KMS-11 (cell line): ENCODE measurements around the gene STEAP2.

ENCODE experiments used
- H2AFZ ChIP-seq: fragments of 200-600 bp; sonication (generic); 2 replicates; pipeline ENCODE4 v1.6.1; 2016; ENCODE audit warnings: antibody characterized with exemption, mixed run types, low read depth
- H3K27ac ChIP-seq: fragments of 200-600 bp; sonication (generic); 2 replicates; pipeline ENCODE4 v1.6.1; 2016; ENCODE audit warnings: mild to moderate bottlenecking, mixed run types
- H3K27me3 ChIP-seq: fragments of 200-600 bp; sonication (generic); 2 replicates; pipeline ENCODE4 v1.6.1; 2017; ENCODE audit warnings: mild to moderate bottlenecking, low read depth, mixed run types, moderate library complexity; ENCODE audit not compliant: insufficient read depth
- H3K36me3 ChIP-seq: fragments of 200-600 bp; sonication (generic); 2 replicates; pipeline ENCODE4 v1.6.1; 2017; ENCODE audit warnings: mild to moderate bottlenecking, mixed run types; ENCODE audit not compliant: insufficient read depth
- H3K4me1 ChIP-seq: fragments of 200-600 bp; sonication (generic); 2 replicates; pipeline ENCODE4 v1.6.1; 2016; ENCODE audit warnings: mild to moderate bottlenecking, low read depth, mixed run types; ENCODE audit not compliant: poor library complexity, severe bottlenecking
- H3K4me2 ChIP-seq: fragments of 200-600 bp; sonication (generic); 2 replicates; pipeline ENCODE4 v1.7.0; 2016; ENCODE audit warnings: mild to moderate bottlenecking, mixed run types
- H3K4me3 ChIP-seq: fragments of 200-600 bp; sonication (generic); IDR thresholded peaks from 2 replicates; pipeline ENCODE4 v1.6.1; 2017; ENCODE audit warnings: low read depth, low read length, mixed read lengths; ENCODE audit not compliant: insufficient read depth
- H3K79me2 ChIP-seq: fragments of 200-600 bp; sonication (generic); 2 replicates; pipeline ENCODE4 v1.6.1; 2016; ENCODE audit warnings: low read depth, mixed run types; ENCODE audit not compliant: insufficient read depth
- H3K9ac ChIP-seq: fragments of 200-600 bp; sonication (generic); 2 replicates; pipeline ENCODE4 v1.6.1; 2016; ENCODE audit warnings: mild to moderate bottlenecking, mixed run types
- H4K20me1 ChIP-seq: fragments of 200-600 bp; sonication (generic); 2 replicates; pipeline ENCODE4 v1.6.1; 2016; ENCODE audit warnings: mild to moderate bottlenecking, mixed run types; ENCODE audit not compliant: insufficient read depth
- CTCF ChIP-seq: fragments of 200-600 bp; sonication (generic); conservative IDR thresholded peaks from 2 replicates; pipeline ENCODE4 v1.6.1; 2017; ENCODE audit warnings: low read depth, mild to moderate bottlenecking, antibody characterized with exemption, low read length, moderate library complexity, mixed read lengths

Gene STEAP2

GRCh38 chr7:90167361-90167760 is 44.2 kb upstream of the STEAP2 start:
- Histone ChIP-seq H3K27me3 (no peaks in the 10 kb centered on the region), H3K27ac (no peak overlapping the region), H3K4me2 (no peak overlapping the region), H2AFZ (no peak overlapping the region), H3K4me3 (no peak overlapping the region), H3K9ac (no peak overlapping the region), H4K20me1 (no peaks in the 10 kb centered on the region), H3K79me2 (no peaks in the 10 kb centered on the region), H3K4me1 (peaks cover 4% of the 10 kb centered on the region), H3K36me3 (no peaks in the 10 kb centered on the region)
- TF ChIP-seq CTCF: no peak

- no peak overlapping the region for H3K4me3 ChIP-seq
- no peaks in the 10 kb centered on the region for H3K79me2 ChIP-seq
- TF ChIP-seq CTCF: no peak
- no peak overlapping the region for H3K9ac ChIP-seq
- H4K20me1 ChIP-seq: no peaks in the 10 kb centered on the region
- no peaks in the 10 kb centered on the region for H3K36me3 ChIP-seq
- no peak overlapping the region for H3K4me2 ChIP-seq
- no peak overlapping the region for H2AFZ ChIP-seq
- no peaks in the 10 kb centered on the region for H3K27me3 ChIP-seq
- peaks cover 29% of the 10 kb centered on the region for H3K4me1 ChIP-seq
- no peak overlapping the region for H3K27ac ChIP-seq
These were observed 41.6 kb upstream of the STEAP2 start for GRCh38 chr7:90169891-90170290.

GRCh38 chr7:90172121-90172520 is 39.4 kb upstream of the STEAP2 start:
- H3K4me2 ChIP-seq: peak overlapping the region; percentile 64; the same call in 1 of the 2 replicates
- no peak overlapping the region for H2AFZ ChIP-seq
- peaks cover 31% of the 10 kb centered on the region for H3K4me1 ChIP-seq
- no peak overlapping the region for H3K27ac ChIP-seq
- H4K20me1 ChIP-seq: no peaks in the 10 kb centered on the region
- no peaks in the 10 kb centered on the region for H3K79me2 ChIP-seq
- no peaks in the 10 kb centered on the region for H3K36me3 ChIP-seq
- TF ChIP-seq CTCF: no peak
- no peak overlapping the region for H3K9ac ChIP-seq
- no peak overlapping the region for H3K4me3 ChIP-seq
- no peaks in the 10 kb centered on the region for H3K27me3 ChIP-seq

GRCh38 chr7:90172624-90173023 is 38.9 kb upstream of the STEAP2 start:
- Histone ChIP-seq H3K4me2 (peak overlapping the region; percentile 64), H3K79me2 (no peaks in the 10 kb centered on the region), H3K27me3 (no peaks in the 10 kb centered on the region), H3K4me3 (no peak overlapping the region), H4K20me1 (no peaks in the 10 kb centered on the region), H3K4me1 (peaks cover 34% of the 10 kb centered on the region), H3K36me3 (no peaks in the 10 kb centered on the region), H3K9ac (no peak overlapping the region), H3K27ac (no peak overlapping the region), H2AFZ (no peak overlapping the region)
- no peak for TF ChIP-seq CTCF
